GM18873 (cell line): ENCODE results near the gene ZWILCH.

Source experiments
- ATAC-seq: cut with Tn5 transposase; IDR thresholded peaks from one replicate; pipeline ENCODE4 v1.9.1; 2021; ENCODE audit warnings: mild to moderate bottlenecking, moderate library complexity, moderate number of reproducible peaks; ENCODE audit not compliant: unreplicated experiment, low FRiP score

ZWILCH gene

DNA sequence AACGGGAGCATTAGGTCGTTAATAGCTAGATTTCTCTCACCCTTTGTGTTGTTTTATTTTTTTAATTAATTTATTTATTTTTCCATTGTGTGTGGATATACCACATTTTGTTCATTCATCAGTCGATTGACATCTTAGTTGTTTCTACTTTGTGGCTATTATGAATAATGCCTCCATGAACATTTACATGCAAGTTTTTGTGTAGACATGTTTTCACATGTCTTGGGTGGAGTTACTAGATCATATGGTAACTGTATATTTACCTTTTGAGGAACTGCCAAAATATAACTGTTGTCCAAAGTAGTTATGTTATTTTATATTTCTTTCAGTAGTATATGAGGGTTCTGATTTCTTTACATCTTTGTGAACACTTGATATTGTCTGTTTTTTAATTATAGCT is 18.8 kb downstream of the ZWILCH start:
- no peak for ATAC-seq

DNA sequence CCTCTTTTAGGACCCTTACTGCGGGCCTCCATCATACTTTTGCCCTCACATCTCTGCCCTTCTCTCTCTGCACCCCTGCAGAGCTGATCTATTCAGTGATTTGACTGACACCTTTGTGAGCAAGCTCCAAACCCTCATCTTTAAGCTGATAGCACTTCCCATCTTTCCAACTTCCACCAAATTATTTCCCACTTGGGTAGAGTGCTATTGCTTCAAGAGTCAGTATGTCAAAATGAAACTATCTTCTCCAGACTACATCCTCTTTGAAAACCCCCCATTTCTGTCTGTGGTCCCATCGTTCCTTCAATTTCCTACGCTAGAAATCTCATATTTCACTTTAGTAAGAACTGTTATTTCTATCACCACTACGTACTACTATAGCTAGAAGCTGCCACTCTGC is 19.7 kb downstream of the ZWILCH start:
- no peak for ATAC-seq

DNA sequence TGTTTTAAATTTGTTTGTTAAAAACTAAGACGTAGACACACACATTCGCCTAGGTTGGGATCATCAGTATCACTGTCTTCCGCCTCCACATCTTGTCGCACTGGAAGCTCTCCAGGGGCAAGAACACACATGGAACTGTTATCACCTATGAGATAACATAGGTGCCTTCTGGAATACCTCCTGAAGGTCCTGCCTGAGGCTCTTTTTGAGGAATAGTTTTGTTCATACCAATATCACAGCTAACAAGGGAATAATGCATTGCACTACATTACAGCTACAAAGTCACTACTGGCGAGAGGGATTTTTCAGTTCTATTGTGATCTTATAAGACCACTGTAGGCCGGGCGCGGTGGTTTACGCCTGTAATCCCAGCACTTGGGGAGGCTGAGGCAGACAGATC is 29.9 kb downstream of the ZWILCH start:
- ATAC-seq, result no peak

DNA sequence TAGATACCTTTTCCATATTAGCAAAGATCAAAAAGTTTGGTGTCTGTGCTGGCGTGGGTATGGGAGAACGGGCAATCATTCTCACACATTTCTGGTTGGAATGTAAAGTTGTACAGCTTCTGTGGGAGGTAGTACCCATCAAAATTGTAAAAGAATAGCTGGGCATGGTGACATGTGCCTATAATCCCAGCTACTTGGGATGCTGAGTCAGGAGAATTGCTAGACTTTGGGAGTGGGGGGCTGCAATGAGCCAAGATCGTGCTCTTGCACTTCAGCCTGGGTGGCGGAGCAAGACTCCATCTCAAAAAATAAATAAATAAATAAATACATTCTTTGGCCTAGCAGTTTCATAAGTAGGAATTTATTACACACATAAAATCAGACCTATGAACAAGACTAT is 37.8 kb downstream of the ZWILCH start:
- no peak for ATAC-seq

DNA sequence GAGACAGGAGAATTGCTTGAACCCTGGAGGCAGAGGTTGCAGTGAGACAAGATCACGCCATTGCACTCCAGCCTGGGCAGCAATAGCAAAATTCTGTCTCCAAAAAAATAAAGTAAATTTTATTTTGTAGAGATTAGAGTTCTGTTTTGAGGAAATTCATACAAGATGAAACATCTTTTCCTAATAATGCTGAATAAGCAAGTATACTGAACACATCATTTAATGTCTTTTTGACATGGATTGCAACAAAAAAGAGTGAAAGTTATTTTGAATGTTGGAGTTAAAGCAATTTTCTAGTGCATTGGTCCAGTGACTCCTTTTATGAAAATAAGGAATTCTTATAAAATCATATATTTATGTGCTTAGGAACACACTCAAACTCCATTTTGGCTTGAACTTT is 40.1 kb downstream of the ZWILCH start:
- no peak for ATAC-seq

DNA sequence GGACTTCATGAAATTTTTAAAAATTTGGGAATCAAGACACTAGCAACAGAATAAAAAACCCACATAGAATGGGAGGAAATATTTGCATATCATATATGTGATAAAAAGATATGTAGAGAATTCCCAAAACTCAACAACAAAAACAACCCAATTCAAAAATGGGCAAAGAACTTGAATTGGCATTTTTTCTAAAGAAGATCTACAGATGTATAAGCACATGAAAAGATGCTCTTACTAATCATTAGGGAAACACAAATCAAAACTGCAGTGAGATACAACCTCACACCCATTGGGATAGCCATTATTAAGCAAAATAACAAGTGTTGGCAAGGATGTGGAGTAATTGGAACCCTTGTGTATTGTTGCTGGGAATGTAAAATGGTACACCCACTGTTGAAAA is 50.6 kb downstream of the ZWILCH start:
- no peak for ATAC-seq

DNA sequence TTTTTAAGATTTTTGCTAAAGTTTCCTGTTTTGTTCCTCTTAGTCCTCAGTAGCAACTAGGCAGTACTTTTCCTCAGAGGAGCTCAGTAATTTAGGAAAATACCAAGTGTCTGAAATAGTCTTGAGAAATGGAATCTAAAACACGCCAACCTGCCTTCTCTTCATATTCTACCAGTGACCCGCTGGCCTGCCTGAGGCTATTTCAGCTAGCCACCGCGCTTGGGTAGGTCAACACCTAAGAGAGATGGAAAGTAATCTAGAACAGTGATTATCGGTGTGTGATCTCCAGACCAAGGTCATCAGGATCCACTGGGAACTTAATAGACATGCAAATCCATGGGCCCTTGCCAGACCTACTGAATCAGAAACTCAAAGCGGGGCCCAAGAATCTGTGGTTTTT is 53.1 kb downstream of the ZWILCH start:
- ATAC-seq, result no peak

DNA sequence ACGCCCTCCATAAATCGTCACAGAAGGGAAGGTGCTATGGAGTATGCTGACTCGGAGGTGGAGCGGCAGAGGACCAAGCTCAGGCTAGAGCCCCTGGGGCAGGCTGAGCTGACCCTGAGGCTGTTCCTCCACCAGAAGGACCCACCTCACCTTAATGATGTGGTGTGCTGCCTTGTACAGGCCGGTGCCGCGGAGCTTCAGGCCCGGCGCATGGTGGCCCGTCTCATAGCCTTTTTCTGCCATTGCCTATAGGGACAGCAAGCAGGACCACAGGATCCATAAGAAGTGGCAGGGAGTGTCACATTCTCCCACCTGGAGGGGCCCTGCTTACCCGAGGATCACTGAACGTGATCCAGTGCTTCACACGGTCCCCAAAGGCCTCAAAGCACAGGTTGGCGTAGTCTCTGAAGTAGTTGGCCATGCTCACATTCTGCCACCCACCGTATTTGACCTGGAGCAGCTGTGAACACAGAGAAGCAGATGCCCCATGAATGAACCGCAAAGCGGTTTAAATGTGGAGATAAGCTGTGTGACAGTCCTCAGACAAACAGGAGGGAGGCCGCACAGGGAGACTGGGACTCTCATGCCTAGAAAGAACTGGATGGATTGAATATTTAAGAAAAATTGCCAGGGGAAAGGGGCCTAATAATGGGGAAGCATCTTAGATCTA is 55.9 kb downstream of the ZWILCH start:
- no peak for ATAC-seq

DNA sequence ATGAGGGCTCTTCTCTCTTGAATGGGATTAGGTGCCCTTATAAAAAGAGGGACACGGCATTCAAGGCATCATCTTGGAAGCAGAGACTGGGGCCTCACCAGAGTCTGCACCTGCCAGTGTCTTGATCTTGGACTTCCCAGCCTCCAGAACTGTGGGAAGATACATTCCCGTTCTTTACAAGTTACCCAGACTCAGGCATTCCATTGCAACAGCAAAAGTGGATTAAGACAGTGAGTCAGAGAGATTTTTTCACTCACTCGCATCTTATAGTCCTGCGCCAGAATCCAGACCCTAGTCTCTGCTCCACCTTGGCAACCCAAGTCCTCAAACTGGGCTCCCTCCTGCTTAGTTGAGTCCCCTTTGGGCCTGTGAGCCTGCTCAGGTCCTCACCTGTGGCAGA is 58.0 kb downstream of the ZWILCH start:
- no peak for ATAC-seq

DNA sequence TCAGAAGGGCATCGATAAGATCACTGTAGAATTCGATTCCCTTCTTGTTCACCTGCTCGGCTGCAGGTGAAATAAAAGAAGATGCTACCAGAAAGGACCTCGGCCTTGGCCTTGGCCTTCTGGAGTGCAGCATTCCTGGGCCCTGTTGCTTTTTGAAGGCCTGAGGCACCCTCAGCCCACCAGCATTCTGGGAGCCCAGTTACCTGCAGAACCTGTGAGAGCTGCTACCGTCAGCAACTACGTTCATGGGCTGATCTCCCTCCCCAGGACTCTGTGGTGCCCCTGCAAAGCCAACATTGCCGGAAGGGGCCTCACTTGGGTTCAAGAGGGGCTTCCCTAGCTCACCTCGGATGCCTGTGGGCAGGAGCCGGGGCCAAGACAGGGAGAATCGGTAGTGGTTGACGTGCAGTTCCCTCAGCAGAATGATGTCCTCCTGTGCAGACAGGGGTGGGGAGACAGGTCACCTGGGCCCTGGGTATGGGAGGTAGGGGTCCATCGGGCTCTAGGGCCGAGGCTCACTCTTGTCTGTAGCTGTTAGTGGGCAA is 58.5 kb downstream of the ZWILCH start:
- no peak for ATAC-seq

DNA sequence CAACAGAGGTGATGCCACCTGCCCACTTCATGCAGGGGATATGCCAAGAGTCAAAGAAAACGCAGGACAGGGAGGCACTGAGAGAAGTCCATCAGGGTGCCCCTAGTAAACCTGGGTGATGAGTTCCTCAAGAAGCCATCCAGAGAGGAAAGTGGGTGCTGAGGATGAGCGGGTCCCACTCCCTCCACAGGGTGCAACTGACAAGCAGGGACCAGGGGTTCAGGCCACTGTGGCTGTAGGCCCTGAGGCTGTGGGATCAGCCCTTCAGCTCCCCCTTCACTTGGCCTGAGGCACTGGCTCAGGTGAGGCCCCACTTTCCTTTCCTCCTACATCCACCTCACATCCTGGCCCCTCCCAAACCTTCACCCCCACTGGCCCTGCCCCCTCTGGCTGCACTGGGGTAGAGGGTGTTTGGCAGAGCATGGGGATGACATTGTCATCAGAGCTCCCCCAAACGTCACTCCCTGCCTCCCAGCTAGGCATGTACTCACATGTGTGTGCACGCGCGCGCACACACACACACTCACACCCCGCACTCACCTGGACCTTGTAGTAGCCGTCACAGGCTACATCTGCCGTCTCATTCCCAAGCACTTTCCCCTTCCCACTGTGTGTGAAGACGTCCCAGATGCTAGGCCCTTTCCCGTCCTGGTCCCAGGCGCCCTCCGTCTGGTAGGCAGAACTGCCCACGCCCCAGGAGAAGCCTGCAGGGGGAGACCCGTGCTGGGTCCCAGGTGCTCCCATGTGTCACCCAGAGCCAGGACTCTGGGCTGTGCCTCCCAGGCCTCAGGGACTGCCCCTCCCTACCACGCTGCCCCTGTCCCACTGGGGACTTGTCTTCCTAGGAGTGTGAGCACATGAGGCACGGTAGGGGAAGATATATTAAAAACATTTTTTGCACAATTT is 59.3 kb downstream of the ZWILCH start:
- ATAC-seq, result no peak

DNA sequence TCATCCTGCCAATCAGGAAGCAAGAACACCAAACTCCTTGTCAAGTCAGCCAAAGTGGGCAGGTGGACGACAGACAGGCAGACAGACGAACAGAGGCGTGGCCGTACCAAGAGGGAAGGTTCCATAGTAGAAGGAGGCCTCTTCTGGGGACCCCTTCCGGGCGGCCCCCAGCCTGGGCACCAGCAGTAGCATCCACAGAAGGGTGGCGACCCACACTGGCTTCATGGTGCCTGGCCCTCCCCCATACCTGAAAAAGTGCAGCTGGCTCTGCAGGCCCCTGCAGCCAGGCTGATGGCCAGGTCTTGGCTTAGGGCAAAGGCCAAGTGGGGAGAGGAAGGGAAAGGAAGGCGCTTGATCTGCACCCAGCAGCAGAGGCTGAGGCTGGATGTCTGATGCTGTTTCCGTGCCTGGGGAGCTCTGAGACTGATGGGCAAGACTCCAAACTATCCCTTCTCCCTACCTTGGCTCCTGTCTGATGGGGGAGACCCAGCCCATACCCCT is 60.1 kb downstream of the ZWILCH start:
- no peak for ATAC-seq

DNA sequence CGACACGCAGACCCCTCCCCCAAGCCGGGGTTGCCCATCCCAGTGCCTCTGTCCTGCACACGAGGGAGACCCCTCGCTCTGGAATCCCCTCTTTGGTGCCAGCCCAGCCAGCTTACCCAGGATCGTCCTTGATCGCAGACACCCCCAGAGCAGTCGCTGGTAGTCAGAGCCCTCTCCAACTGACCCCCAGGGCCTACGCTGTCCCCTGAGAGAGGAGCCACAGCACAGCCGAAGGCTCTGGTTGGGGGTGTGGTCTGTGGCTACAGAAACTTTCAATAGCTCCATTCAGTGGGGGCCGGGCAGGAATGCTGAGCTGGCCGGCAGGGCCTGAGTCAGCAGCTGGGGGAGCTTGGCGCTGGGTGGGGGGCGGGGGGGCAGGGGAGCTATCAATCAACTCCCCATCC is 60.6 kb downstream of the ZWILCH start, which contains the start of gene LCTL:
Gene LCTL (minus strand): TSS at position 258 of the 404 bp plus-strand sequence. CDS start 633 bp downstream, outside the sequence.
- no peak for ATAC-seq

DNA sequence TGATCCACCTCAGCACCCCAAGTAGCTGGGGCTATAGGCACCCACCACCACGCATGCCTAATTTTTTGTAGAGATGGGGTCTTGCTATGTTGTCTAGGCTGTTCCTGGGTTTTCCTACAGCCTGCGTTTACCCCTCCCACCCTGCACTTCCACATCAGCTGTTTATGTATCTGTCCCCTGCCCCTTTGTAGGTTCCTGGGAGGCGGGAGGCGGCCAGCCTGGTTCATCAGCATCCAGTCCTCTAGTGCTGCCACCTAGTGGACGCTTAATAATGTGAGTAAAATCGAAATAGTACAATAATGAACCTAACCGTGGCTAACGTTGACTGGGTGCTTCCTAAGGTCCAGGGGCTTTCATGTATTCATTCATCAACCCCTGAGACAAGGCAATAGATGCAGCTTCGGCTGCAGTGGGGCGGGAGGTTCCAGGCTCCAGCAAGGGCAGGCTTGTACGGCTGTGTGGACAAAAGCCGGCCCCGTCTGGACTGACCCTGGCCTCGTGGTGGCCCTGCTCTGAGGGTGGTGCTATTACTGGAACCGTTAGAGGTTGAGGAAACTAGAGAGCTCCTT is 61.9 kb downstream of the ZWILCH start:
- no peak for ATAC-seq

DNA sequence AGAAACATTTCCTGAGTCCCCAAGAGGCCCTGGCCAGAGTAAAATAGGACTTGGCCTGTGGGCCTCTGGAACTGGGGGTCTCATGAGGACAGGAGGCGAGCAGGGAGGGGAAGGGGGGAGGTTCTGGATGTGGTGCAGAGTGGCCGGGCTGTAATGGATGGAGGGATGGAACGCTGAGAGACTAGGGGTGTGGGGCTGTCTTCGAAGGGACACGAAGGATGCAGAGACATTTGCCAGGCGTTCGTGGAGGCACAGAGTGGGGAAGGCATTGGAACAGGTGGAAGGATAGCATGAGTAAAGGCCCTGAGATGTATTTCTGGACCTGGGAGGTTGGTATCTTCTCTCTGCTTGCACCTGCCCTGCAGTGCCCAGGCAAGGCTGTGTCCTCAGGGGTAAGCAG is 62.8 kb downstream of the ZWILCH start:
- ATAC-seq, result no peak

DNA sequence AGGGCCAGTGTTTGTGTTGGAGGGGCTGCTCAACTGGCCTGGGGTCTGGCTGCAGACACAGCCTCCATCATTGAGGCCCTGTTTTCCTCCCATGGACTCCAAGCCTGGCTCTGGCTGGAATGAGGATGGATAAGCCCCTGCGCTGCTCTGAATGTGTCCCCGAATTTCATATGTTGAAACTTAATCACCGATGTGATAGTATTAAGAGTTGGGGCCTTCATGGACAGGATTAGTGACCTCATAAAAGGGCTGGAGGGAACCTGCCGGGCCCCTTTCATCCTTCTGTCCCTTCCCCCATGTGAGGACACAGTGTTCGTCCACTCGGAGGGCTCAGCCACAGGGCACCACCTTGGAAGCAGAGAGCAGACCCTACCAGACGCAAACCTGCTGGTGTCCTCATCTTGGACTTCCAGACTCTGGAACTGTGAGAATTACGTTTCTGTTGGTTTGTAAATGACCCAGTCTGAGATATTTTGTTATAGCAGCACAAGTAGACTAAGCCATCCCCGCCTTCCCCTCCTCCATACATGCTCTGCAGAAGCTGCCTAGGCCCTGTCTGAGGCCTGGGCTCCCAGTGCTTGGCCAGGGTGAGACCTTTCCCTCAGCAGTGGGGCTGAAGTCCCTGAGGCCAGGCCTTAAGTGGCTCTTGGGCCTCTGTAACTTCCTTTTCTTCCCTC is 64.5 kb downstream of the ZWILCH start:
- no peak for ATAC-seq

DNA sequence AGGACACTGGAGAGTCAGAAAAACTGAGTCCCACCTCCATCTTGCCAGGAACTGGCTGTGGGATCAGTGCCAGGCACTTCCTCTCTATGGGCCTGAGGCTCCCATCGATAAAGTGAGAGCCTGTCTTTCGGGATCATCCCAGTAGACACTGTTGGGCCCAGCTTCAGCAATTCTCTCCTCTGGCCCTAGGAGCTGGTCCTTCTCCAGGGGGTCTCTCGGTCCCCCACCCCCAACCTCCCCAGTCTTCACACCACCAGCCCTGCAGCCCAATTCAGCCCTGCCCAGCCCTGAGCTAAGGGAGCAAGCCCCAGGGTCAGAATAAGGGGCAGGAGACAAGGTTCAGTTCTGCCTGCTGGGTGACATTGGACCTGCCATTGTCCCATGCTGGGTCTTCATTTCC is 65.2 kb downstream of the ZWILCH start:
- ATAC-seq, result no peak

DNA sequence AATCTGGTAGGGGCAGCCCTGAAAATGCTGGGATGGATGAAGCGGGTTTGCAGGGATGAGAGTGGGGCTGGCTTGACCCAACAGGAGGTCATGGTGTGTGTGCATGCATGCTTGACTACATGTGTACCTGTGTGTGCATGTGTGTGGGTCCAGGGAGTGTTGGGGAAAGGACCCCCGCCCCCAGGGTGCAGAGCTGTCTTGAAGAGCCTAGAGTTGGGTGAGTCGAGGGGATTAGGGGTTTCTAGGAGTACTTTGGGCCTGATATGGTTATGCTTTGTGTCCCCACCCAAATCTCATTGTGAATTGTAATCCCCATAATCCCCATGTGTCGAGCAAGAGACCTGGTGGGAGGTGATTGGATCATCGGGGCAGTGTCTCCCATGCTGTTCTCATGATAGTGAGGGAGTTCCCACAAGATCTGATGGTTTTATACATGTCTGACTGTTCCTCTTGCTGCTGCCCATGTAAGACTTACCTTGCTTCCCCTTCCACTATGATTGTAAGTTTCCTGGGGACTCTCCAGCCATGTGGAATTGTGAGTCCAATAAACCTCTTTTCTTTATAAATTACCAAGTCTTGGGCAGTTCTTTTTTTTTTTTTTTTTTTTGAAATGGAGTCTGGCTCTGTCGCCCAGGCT is 65.8 kb downstream of the ZWILCH start:
- ATAC-seq, result no peak

DNA sequence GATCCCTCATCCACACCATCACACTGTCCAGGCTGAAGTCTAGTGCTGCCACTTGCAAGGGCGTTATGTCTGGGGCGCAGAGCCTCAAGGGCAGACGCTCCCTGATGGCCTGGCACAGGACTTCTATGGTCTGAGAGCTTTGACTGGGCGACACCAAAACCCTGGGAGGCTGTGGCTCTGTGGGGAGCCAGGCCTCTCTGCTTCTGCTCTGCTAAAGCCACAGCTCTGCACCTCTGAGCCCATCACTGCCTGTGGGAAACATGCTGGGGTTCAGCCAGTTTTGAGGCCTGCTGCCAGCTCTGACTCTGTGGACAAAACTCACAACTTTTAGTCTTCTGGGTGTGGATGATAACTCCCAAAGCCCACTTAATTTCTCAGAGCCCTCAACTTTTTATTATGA is 67.0 kb downstream of the ZWILCH start:
- no peak for ATAC-seq

DNA sequence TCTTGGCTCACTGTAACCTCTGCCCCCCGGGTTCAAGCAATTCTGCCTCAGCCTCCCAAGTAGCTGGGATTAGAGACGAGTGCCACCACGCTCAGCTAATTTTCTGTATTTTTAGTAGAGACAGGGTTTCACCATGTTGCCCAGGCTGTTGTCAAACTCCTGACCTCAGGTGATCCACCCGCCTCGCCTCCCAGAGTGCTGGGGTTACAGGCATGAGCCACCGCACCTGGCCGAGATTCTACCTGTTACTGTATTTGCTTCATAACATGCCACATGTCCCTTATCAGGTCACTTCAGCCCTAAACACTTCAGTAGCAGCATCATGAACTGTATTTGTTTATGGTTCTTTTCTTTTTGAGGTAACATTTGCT is 68.2 kb downstream of the ZWILCH start:
- ATAC-seq, result no peak
